IPS-15b (cell line): ENCODE results near the gene MGRN1.

Experiments used
- H3K27me3 ChIP-seq: one replicate; pipeline ENCODE4 v1.6.1; 2013; ENCODE audit warnings: low read length; ENCODE audit not compliant: control insufficient read depth, insufficient read depth
- H3K36me3 ChIP-seq: one replicate; pipeline ENCODE4 v1.6.1; 2013; ENCODE audit warnings: low read length; ENCODE audit not compliant: control insufficient read depth, insufficient read depth
- H3K4me1 ChIP-seq: one replicate; pipeline ENCODE4 v1.6.1; 2013; ENCODE audit warnings: mild to moderate bottlenecking, low read length; ENCODE audit not compliant: control insufficient read depth, insufficient read depth
- H3K4me3 ChIP-seq: one replicate; pipeline ENCODE4 v1.5.1; 2013; ENCODE audit warnings: low read depth, low read length
- H3K9ac ChIP-seq: one replicate; pipeline ENCODE4 v1.6.1; 2013; ENCODE audit warnings: low read depth, mild to moderate bottlenecking, low read length
- H3K9me3 ChIP-seq: one replicate; pipeline ENCODE4 v1.6.1; 2013; ENCODE audit warnings: mild to moderate bottlenecking, low read length; ENCODE audit not compliant: control insufficient read depth, insufficient read depth

Gene MGRN1

DNA sequence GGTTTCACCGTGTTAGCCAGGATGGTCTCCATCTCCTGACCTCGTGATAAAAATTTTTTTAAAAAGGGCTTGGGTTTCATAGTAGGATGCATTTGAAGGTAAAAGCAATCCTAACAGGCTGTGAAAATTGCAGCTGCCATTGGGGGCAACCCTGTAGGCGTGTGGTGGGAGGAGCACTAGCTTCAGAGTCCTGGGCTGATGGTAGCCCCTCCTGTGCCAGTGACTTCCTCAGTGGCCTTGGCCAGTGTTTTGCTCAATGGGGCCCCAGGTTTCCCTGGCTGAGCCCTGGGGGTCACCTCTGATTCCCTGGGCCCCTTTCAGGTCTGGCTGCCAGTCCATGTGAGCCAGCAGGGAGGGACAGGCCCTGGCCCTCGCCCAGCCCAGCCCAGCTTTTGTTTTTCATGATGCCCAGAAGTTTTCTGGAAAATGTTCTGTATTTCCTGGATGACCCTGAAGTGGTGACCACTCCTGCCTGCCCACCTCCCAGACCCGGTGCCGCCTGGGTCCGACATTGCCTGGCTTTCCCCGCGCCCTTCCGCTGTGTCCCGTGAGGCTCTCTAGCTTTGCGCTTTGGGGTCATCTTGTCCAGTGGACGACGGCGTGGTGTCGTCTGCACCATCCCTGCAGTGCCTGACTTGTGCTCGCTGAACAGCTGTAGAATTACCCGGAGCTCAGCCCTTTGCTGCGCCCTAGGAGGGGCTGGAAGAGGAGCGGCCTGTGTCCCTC, 9.4 kb downstream of the MGRN1 start:
- Histone ChIP-seq H3K27me3 (no peaks in the 10 kb centered on the region), H3K36me3 (peaks cover 8% of the 10 kb centered on the region), H3K9me3 (no peaks in the 10 kb centered on the region), H3K9ac (no peak overlapping the region), H3K4me3 (no peak overlapping the region), H3K4me1 (no peaks in the 10 kb centered on the region)

DNA sequence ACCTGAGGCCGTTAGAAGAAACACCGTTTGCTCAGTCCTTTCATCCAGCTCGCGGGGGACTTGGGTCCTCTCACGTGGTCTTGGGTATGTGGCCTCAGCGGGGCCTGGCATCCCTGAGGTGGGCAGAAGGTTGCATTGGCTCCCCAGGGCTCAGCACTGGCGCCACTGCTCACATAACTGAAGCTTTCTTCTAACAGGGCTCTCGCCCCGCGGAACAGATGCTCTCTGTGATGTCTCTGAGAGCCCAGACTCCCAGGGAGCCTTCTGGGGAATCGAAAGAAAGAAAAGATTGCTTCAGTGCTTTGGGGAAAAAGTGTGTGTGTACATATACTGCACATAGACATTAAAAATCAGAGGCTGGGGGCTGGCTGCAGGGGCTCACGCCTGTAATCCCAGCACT, 10.1 kb downstream of the MGRN1 start:
- Histone ChIP-seq H3K9ac (no peak overlapping the region), H3K27me3 (no peaks in the 10 kb centered on the region), H3K36me3 (peaks cover 8% of the 10 kb centered on the region), H3K4me3 (no peak overlapping the region), H3K4me1 (no peaks in the 10 kb centered on the region), H3K9me3 (no peaks in the 10 kb centered on the region)

DNA sequence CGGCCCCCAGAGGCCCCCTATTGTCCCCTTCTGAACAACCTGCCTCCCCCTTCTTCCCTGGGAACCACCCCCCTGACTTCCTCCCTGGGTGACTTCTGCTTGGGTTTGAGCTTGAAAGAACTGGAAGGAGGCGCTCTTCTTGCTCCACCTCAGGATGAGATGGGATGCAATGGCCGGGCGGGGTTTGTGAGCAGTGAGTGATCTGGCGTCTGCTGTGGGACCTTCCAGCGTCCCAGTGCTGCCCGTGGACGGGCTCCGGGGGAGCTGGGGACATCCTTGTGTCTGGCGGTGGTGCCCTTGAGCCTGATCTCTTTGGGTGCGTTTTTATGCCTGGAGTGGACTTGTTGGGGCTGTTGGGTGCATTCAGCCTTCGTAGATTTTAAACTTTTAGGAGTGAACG, 11.6 kb downstream of the MGRN1 start:
- Histone ChIP-seq H3K4me3 (no peak overlapping the region), H3K4me1 (no peaks in the 10 kb centered on the region), H3K27me3 (no peaks in the 10 kb centered on the region), H3K36me3 (peaks cover 8% of the 10 kb centered on the region), H3K9me3 (no peaks in the 10 kb centered on the region), H3K9ac (no peak overlapping the region)

DNA sequence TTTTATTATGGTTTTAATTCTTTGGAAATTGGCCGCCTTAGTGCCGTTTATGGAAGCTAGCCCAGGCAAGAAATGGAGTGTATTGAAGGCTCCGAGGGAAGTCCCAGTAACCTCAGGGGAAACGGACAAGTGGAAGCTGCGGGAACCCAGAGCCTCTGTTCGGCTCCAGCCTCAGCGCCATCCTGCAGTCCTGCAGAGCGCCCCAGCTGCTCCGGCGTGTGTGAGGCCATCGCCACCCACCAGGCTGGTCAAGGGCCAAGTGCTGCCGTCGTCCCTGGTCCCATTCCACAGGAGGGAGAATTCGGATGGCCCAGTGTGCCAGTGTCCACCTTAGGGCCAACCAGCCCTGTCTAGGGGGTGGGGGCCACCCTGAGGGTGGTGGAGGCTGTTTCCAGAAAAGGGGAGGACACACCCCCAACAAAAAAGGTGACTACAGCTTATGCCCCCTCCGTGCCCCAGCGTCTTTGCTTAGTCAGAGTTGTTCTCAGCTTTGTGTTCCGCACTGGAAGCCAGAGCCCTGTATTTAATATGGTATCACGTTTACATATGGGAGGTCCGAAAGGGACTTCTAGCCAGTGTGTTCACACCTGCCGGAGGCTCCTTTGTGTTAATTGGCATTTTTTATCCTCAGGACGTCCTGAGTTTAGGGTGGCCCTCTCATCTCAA, 13.0 kb downstream of the MGRN1 start:
- Histone ChIP-seq H3K27me3 (no peaks in the 10 kb centered on the region), H3K4me3 (no peak overlapping the region), H3K36me3 (peaks cover 8% of the 10 kb centered on the region), H3K9me3 (no peaks in the 10 kb centered on the region), H3K4me1 (no peaks in the 10 kb centered on the region), H3K9ac (no peak overlapping the region)

DNA sequence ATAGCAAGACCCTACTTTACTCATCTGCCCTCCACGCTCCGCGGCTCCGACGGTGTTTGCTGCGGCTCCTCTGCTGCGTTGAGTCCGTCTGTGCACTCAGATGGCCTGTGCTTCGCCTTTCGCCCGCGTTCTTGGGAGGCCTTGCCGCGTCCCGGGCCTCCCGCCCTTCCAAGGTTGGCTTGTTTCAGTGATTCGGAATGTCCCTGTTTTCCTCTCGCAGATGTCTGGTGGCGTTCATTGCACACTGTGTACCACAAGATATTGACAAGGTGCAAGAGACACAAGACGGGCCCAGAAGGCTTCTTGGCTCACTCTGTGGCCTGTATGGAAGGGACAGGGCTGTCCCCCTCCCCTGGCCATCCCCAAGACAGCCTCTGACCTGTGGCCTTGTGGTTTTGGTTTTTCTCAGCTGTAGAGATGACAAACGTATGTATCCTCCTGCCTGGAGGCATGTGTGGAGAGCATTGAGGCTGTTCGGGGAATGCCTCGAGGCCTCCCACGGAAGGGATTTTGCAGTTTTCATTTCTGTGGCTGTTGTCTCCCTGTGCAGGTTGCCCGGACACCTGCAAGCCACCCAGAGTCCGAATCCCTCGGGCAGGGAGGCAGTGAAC, 15.4 kb downstream of the MGRN1 start:
- H3K4me3 ChIP-seq = no peak overlapping the region
- no peaks in the 10 kb centered on the region for H3K9me3 ChIP-seq
- H3K27me3 ChIP-seq = no peaks in the 10 kb centered on the region
- H3K9ac ChIP-seq = no peak overlapping the region
- H3K36me3 ChIP-seq = no peaks in the 10 kb centered on the region
- no peaks in the 10 kb centered on the region for H3K4me1 ChIP-seq

DNA sequence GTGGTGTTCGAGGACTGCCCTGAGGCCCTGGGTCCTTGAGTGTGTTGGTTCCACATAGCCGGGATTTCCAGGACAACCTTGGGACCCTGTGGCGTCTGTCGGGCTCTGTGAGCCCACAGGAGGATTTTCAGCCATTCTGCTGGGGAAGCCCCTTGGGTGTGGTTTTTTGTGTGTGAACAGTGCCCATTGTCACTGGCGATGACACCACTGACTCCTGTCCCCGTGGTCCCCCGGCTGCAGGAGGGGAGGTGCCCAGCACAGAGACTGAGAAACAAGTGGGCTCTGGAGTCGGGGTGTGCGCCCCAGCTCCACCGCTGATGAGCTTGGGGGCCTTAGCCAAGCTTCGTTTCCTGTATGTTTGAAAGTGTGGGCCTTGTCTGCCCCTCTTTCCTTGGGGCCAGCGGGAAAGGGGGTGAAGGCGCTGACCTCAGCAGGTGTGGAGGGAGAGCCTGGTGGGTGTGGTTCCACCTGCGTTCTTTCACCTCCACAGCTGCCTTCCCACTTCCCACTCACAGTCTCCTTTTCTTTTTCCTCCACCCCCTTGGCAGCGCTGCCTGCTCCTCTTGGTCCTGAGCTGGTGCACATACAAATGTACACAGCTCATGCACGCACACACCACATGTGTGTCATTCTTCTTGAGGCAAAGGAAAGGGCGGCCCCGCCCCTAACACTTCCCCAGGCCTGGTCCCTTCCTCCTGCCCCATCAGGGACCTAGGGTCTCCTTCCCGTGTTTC, 16.1 kb downstream of the MGRN1 start:
- Histone ChIP-seq H3K9ac (no peak overlapping the region), H3K9me3 (no peaks in the 10 kb centered on the region), H3K36me3 (no peaks in the 10 kb centered on the region), H3K27me3 (no peaks in the 10 kb centered on the region), H3K4me3 (no peak overlapping the region), H3K4me1 (no peaks in the 10 kb centered on the region)

DNA sequence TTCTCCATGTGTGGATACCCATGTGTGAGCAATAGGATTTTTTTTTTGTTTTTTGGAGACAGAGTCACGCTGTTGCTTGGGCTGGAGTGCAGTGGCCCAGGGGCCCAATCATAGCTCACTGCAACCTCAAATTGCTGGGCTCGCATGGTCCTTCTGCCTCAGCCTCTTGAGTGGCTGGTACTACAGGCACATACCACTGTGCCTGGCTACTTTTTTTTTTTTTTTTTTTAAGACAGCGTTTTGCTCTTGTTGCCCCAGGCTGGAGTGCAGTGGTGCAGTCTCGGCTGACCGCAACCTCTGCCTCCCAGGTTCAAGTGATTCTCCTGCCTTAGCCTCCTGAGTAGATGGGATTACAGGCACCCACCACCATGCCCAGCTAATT, 16.7 kb downstream of the MGRN1 start:
- H3K4me1 ChIP-seq = no peaks in the 10 kb centered on the region
- no peak overlapping the region for H3K4me3 ChIP-seq
- no peaks in the 10 kb centered on the region for H3K9me3 ChIP-seq
- H3K36me3 ChIP-seq = no peaks in the 10 kb centered on the region
- H3K27me3 ChIP-seq = no peaks in the 10 kb centered on the region
- H3K9ac ChIP-seq = no peak overlapping the region

DNA sequence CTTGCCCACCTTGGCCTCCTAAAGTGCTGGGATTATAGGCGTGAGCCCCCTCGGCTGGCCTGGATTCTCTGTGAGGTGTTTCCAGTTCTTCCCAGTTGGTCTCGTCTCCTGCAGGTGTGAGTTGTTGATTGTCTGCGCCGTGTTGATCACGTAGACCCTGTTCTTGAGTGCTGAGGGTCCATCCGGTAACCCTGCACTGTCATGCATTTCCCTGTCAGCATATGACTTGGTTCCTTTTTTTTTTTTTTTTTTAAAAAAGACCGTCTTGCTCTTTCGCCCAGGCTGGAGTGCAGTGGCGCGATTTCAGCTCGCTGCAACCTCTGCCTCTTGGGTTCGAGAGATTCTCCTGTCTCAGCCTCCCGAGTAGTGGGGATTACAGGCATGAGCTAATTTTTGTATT, 17.3 kb downstream of the MGRN1 start:
- no peaks in the 10 kb centered on the region for H3K9me3 ChIP-seq
- H3K27me3 ChIP-seq = no peaks in the 10 kb centered on the region
- H3K4me1 ChIP-seq = no peaks in the 10 kb centered on the region
- no peak overlapping the region for H3K9ac ChIP-seq
- no peak overlapping the region for H3K4me3 ChIP-seq
- H3K36me3 ChIP-seq = no peaks in the 10 kb centered on the region

DNA sequence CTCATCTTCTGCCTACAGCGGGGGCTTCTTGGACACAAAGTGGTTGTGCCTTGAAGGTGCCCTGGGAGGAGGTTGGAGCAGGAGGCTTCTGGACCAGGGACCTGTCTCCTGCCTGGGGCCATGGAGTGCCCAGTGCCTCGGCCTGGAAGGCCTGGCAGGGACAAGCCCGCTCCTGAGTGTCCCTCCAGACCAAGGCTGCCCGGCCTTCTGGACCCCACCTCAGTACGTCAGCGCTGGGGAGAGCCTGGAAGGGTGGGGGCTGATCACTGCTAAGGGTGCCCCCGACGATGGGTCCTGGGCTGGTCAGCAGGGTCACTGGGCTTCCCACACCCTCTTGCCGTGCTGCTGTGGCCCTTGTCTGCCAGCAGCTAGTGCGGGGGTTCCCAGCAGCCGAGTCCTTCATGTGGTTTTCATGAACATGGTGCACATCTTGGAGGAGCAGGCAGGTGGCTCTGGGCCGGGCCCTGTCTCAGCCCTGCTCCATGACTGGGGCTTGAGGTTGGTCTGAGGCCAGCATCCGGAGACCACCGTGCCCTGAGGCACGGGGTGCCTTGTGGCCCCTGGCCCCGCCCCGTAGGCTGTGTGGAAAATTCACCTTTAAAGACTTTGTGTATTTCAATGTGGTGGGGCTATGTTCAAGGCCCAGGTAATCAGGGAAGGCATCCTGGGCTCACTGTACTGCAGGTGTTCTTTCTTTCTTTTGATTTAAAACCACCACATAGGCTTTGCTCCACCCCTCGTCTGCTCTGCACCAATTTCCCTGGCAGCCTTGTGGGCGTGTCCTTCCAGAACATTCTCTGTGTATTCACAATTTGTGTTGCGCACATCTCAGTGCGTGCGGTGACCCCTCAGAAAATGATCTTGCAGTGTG, 22.4 kb downstream of the MGRN1 start:
- Histone ChIP-seq H3K36me3 (peaks cover 14% of the 10 kb centered on the region), H3K9ac (no peak overlapping the region), H3K4me3 (no peak overlapping the region)

DNA sequence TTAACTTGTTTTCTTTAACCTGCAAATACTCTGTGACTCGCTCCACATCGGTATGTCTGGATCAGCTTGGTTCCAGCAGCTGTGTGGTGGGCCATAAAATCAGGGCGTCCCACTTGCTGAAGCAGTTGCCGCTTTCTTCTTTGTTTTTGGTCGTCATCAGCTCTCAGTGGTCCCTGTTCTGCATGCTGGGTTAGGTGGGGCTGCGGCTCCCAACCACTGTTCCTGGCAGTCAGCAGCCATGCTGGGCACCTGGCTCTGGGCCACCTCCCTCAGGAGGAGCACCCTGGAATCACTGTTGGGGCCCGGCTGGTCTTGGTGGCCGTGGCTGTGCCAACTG, 23.0 kb downstream of the MGRN1 start:
- Histone ChIP-seq H3K4me3 (no peak overlapping the region), H3K4me1 (no peaks in the 10 kb centered on the region), H3K9me3 (no peaks in the 10 kb centered on the region), H3K36me3 (peaks cover 20% of the 10 kb centered on the region), H3K9ac (no peak overlapping the region), H3K27me3 (no peaks in the 10 kb centered on the region)

More for the DNA sequence above, 22.4 kb downstream of the MGRN1 start:
- H3K9me3 ChIP-seq = no peaks in the 10 kb centered on the region
- no peaks in the 10 kb centered on the region for H3K4me1 ChIP-seq
- H3K27me3 ChIP-seq = no peaks in the 10 kb centered on the region

DNA sequence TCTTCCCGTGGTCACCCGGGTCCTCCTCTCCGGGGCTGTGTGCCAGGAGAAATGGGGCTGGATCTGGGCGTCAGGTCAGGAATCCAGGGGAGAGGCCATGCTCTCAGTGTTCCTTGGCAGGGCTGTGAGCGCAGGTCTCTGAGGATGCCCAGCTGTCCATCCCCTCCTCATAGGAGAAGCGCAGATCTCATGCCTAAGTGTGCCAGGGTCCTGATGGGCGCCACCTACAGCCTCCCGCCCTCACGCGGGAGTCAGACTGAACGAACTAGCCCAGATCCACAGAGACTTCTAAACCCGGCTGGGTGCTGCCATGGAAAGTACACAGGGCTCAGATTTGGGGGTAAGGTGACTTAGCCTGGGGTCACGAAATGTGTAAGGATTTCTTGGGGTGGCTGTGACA, 24.3 kb downstream of the MGRN1 start:
- no peaks in the 10 kb centered on the region for H3K9me3 ChIP-seq
- no peaks in the 10 kb centered on the region for H3K27me3 ChIP-seq
- H3K4me1 ChIP-seq = no peaks in the 10 kb centered on the region
- no peak overlapping the region for H3K9ac ChIP-seq
- H3K4me3 ChIP-seq = no peak overlapping the region
- H3K36me3 ChIP-seq = peaks cover 28% of the 10 kb centered on the region
